GM18907 (cell line): ENCODE measurements around the gene EIF4A3.
A peak's percentile ranks its signal among the peaks of the same experiment; 100 is the strongest.

Source experiments
- ATAC-seq: cut with Tn5 transposase; IDR thresholded peaks from one replicate; pipeline ENCODE4 v1.9.1; 2021; ENCODE audit warnings: mild to moderate bottlenecking, moderate library complexity; ENCODE audit not compliant: unreplicated experiment

EIF4A3 gene

DNA sequence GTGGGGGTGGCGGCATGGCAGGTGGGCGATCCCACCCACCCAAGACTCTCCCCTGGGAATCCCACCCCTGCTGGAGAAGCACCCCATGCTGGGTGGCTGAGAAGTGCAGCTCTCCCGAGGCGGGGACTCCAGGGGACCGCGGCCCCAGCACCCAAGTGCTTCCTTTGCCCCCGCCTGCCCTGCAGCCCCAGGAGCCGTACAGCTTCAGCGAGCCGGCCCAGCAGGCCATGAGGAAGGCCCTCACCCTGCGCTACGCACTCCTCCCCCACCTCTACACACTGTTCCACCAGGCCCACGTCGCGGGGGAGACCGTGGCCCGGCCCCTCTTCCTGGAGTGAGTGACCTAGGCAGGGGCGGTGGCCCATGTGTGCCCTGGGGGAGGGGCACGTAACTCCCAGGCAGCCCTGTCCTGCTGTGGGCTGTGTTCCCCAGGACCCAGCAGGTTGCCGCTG lies 33.9 kb downstream of the EIF4A3 start:
- no peak for ATAC-seq

GRCh38 chr17:80112471-80113032 lies 34.4 kb downstream of the EIF4A3 start:
- no peak for ATAC-seq

GRCh38 chr17:80111702-80112470 lies 35.0 kb downstream of the EIF4A3 start:
- ATAC-seq, result no peak

DNA sequence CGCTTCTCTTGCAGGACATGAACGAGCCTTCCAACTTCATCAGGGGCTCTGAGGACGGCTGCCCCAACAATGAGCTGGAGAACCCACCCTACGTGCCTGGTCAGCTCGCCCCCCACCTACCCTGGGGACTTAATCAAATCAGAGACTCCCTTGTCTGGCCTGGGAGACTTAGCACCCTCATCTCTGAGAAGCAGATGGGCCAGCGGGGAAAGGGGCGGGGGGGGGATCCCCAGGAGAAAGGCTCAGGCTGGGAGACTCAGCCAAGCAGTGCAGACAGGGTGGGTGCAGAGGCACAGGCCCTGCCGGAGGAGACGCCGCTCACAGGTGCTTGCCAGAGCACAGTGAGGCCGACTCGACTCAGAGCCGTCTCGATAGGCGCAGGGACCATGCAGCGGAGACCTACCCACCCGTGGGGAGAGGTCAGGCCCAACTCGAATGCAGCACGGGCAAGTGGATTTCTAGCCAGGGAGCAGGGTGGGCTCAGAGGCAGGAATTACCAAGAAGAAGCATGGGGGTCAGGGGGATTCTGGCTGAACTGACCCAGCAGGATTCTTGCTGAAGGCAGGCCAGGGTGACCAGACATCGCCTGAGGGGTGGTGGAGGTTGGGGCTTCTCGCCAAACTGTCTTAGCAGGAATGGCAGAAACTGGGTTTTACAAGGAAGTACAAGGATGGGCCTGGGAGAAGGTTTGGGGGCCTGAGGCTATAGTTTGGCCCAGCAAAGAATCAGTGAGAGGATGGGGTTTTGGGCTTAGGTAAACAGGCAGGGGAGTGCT lies 35.8 kb downstream of the EIF4A3 start:
- no peak for ATAC-seq

GRCh38 chr17:80110447-80110812 lies 36.5 kb downstream of the EIF4A3 start:
- ATAC-seq, result no peak

DNA sequence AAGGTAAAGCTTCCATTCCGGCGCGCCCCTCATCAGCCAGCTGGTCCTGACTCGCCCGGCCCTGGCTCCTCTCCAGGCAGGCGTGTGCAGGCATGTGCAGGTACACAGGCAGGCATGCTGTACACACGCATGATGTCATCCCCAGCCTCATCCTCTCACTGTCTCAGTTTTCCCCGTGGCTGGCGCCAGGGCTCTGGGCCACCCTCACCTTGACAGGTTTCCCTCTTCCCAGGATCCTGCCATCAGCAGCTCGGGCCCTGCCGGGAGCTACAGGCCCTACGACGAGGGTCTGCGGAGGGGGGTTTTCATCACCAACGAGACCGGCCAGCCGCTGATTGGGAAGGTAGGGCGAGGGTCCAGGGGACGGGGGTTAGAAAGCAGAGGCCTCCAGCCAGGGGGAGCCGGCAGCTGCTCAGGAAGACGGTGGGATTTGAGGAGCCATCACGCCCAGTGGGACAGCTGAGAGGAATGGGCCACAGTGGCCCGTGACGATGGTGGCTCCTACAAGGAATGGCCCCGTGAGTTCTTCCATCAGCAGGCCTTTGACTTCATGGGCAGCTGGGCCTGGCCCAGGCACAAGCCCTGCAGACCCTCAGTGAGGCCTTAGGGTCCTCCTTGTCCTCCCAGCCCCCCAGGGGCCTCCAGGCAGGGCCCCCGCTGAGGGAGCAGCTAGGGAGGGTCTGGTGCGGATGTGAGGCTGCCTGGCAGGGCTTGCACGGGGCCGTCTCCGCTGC lies 37.0 kb downstream of the EIF4A3 start:
- no peak for ATAC-seq

DNA sequence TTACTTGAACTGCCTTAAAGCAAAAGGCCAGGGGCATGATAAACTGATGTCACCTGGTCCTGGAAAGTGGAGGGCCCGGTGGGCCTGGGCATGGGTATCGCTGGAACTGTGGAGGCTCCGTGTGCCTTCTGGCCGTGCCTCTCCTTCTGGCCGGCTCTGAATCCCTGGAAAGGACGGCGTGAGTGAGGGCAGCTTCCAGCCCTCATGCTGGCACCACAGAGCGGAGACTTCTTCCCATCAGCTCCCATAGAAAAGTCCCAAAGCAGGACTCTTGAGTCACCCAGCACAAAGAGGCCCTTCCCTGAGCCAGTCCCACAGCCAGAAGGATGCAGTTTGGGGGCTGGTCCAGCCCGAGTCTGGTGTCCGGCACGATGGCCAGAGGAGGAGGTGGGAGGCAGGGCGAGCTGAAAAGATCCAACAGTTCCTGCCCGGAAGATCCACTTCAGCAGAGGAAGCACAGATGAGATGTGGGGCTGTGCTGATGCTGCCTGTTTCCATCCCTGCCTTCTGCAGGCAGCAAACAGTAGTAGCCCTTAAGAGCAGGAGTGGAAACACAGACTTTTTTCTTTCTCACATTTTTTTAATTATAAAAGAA lies 37.8 kb downstream of the EIF4A3 start:
- ATAC-seq, result no peak

DNA sequence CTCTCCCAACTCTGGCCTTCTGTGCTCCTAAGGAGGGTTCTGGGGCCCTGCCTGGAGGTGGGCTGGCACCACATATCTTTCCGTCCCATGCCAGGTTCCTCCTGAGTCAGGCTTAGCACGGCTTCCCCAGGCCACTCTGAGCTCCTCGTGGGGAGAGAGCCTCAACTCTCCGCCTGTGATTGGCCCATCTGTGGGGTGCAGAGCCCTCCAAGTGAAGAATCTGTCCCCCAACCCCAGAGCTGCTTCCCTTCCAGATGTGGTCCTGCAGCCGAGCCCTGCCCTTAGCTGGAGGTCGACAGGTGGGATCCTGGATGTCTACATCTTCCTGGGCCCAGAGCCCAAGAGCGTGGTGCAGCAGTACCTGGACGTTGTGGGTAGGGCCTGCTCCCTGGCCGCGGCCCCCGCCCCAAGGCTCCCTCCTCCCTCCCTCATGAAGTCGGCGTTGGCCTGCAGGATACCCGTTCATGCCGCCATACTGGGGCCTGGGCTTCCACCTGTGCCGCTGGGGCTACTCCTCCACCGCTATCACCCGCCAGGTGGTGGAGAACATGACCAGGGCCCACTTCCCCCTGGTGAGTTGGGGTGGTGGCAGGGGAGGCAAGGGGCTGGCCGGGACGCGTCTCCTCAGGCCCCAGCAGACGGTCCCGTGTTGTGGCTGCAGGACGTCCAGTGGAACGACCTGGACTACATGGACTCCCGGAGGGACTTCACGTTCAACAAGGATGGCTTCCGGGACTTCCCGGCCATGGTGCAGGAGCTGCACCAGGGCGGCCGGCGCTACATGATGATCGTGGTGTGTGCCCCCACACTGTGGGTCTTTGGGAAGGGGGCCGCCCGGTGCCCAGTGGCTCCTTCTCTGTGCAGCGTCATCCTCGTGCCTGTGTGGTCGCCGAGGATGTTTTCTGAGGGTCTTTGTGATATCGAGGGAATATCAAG lies 38.6 kb downstream of the EIF4A3 start:
- ATAC-seq, result no peak

- ATAC-seq, result no peak
These were observed 39.5 kb downstream of the EIF4A3 start for GRCh38 chr17:80107231-80108021.

- no peak for ATAC-seq
These were observed 40.2 kb downstream of the EIF4A3 start for GRCh38 chr17:80106751-80107150.

DNA sequence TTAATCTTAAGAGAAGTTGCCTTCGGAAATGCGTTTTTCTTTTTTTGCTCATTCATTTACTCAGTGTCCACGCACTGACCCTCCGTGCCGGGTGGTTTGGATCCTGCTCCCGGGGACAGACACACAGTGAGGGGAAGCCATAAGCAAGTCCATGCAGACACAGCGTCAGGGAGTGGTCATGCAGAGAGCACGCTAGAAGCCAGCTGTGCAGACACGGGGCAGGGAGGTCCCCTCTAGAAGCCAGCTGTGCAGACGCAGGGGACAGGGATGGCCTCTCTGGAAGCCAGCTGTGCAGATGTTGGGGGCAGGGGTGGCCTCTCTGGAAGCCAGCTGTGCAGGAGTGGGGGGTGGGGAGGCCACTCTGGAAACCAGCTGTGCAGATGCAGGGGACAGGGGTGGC lies 40.8 kb downstream of the EIF4A3 start:
- no peak for ATAC-seq

DNA sequence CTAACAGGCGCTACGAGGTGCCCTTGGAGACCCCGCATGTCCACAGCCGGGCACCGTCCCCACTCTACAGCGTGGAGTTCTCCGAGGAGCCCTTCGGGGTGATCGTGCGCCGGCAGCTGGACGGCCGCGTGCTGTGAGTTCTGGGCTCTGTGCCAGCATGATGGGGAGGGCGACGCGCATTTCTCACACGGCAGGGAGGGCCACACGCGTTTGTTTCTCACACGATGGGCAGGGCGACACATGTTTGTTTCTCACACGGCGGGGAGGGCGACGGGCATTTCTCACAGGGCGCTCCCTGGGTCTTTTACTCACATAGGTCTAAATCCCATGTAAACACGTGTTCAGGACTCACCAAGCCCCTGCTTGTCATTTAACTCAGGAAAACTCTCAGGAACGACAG lies 41.2 kb downstream of the EIF4A3 start:
- no peak for ATAC-seq

- ATAC-seq, result no peak
These were observed 42.0 kb downstream of the EIF4A3 start for GRCh38 chr17:80104956-80105375.

DNA sequence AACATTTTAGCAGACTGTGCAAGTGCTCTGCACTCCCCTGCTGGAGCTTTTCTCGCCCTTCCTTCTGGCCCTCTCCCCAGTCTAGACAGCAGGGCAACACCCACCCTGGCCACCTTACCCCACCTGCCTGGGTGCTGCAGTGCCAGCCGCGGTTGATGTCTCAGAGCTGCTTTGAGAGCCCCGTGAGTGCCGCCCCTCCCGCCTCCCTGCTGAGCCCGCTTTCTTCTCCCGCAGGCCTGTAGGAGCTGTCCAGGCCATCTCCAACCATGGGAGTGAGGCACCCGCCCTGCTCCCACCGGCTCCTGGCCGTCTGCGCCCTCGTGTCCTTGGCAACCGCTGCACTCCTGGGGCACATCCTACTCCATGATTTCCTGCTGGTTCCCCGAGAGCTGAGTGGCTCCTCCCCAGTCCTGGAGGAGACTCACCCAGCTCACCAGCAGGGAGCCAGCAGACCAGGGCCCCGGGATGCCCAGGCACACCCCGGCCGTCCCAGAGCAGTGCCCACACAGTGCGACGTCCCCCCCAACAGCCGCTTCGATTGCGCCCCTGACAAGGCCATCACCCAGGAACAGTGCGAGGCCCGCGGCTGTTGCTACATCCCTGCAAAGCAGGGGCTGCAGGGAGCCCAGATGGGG lies 42.5 kb downstream of the EIF4A3 start:
- ATAC-seq, result no peak

DNA sequence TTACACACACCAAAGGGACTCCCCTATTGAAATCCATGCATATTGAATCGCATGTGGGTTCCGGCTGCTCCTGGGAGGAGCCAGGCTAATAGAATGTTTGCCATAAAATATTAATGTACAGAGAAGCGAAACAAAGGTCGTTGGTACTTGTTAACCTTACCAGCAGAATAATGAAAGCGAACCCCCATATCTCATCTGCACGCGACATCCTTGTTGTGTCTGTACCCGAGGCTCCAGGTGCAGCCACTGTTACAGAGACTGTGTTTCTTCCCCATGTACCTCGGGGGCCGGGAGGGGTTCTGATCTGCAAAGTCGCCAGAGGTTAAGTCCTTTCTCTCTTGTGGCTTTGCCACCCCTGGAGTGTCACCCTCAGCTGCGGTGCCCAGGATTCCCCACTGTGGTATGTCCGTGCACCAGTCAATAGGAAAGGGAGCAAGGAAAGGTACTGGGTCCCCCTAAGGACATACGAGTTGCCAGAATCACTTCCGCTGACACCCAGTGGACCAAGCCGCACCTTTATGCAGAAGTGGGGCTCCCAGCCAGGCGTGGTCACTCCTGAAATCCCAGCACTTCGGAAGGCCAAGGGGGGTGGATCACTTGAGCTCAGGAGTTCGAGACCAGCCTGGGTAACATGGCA lies 43.4 kb downstream of the EIF4A3 start:
- no peak for ATAC-seq

GRCh38 chr17:80102664-80103448 lies 44.1 kb downstream of the EIF4A3 start:
- ATAC-seq, result no peak

GRCh38 chr17:80101946-80102663 lies 44.8 kb downstream of the EIF4A3 start:
- ATAC-seq, result peak; percentile 16
